ENCODE measurements around the gene POTEI.
"Not testable (repeated sequence)": the region's sequence is repeated elsewhere in the genome, so short reads cannot be mapped to it uniquely, and the experiment has no call there.

The POTEI gene

GRCh38 chr2:130509228-130509627 is at the start of gene POTEI:
Gene POTEI, minus strand, starts transcription at chr2:130509328. Its CDS starts 93 bp downstream, at chr2:130509235.
- not testable (repeated sequence) for DNase-seq (ENCODE audit: low read depth in 2 of 2)

GRCh38 chr2:130556441-130556840 is 47.3 kb upstream of the POTEI start:
- DNase-seq (ENCODE audit: low read depth in 2 of 2) = not testable (repeated sequence)

GRCh38 chr2:130554178-130554577 is 45.0 kb upstream of the POTEI start:
- DNase-seq (ENCODE audit: low read depth in 2 of 2) = not testable (repeated sequence)

GRCh38 chr2:130549475-130549874 is 40.3 kb upstream of the POTEI start:
- DNase-seq (ENCODE audit: low read depth in 2 of 2) = not testable (repeated sequence)

- not testable (repeated sequence) for DNase-seq (ENCODE audit: low read depth in 2 of 2)
Measured at GRCh38 chr2:130548418-130548817, 39.3 kb upstream of the POTEI start.

- DNase-seq (ENCODE audit: low read depth in 2 of 2) = not testable (repeated sequence)
Measured at GRCh38 chr2:130544978-130545377, 35.9 kb upstream of the POTEI start.

- not testable (repeated sequence) for DNase-seq (ENCODE audit: low read depth in 2 of 2)
Measured at GRCh38 chr2:130543785-130544528, 34.8 kb upstream of the POTEI start.

GRCh38 chr2:130542789-130543188 is 33.7 kb upstream of the POTEI start:
- not testable (repeated sequence) for DNase-seq (ENCODE audit: low read depth in 2 of 2)

GRCh38 chr2:130538271-130538670 is 29.1 kb upstream of the POTEI start:
- not testable (repeated sequence) for DNase-seq (ENCODE audit: low read depth in 2 of 2)

GRCh38 chr2:130536654-130537053 is 27.5 kb upstream of the POTEI start:
- DNase-seq (ENCODE audit: low read depth in 2 of 2) = not testable (repeated sequence)

GRCh38 chr2:130531672-130532071 is 22.5 kb upstream of the POTEI start:
- not testable (repeated sequence) for DNase-seq (ENCODE audit: low read depth in 2 of 2)

- DNase-seq (ENCODE audit: low read depth in 2 of 2) = not testable (repeated sequence)
Measured at GRCh38 chr2:130531225-130531624, 22.1 kb upstream of the POTEI start.

GRCh38 chr2:130530212-130530611 is 21.1 kb upstream of the POTEI start:
- DNase-seq (ENCODE audit: low read depth in 2 of 2) = not testable (repeated sequence)

- not testable (repeated sequence) for DNase-seq (ENCODE audit: low read depth in 2 of 2)
Measured at GRCh38 chr2:130529545-130529944, 20.4 kb upstream of the POTEI start.

- not testable (repeated sequence) for DNase-seq (ENCODE audit: low read depth in 2 of 2)
Measured at GRCh38 chr2:130527365-130527967, 18.3 kb upstream of the POTEI start.

GRCh38 chr2:130522390-130522789 is 13.3 kb upstream of the POTEI start:
- not testable (repeated sequence) for DNase-seq (ENCODE audit: low read depth in 2 of 2)

- not testable (repeated sequence) for DNase-seq (ENCODE audit: low read depth in 2 of 2)
Measured at GRCh38 chr2:130520992-130521391, 11.9 kb upstream of the POTEI start, which contains the start of gene CFC1B. Gene CFC1B, plus strand, starts transcription at chr2:130521222. Its CDS starts 263 bp downstream, at chr2:130521485.

- not testable (repeated sequence) for DNase-seq (ENCODE audit: low read depth in 2 of 2)
Measured at GRCh38 chr2:130518516-130519106, 9.5 kb upstream of the POTEI start.

GRCh38 chr2:130511747-130512451 is 2.8 kb upstream of the POTEI start:
- not testable (repeated sequence) for DNase-seq (ENCODE audit: low read depth in 2 of 2)

- not testable (repeated sequence) for DNase-seq (ENCODE audit: low read depth in 2 of 2)
Measured at GRCh38 chr2:130510807-130511746, 1.9 kb upstream of the POTEI start.

- DNase-seq (ENCODE audit: low read depth in 2 of 2) = not testable (repeated sequence)
Measured at GRCh38 chr2:130491073-130491472, 18.1 kb downstream of the POTEI start.
